HUDEP-2 (cell line): ENCODE measurements around the gene PSD2.

Experiments
- DNase-seq, 76 experiments: peaks; one replicate each; lab custom pipeline; 2025; ENCODE audit not compliant: unreplicated experiment in 76 of 76; lab: John Stamatoyannopoulos, UW

PSD2 gene

GRCh38 chr5:139852696-139853095 lies 57.1 kb downstream of the PSD2 start:
- no peak for DNase-seq

- DNase-seq, result no peak
Observed at GRCh38 chr5:139854029-139854605, 58.5 kb downstream of the PSD2 start.

- DNase-seq, result no peak
Observed at GRCh38 chr5:139854953-139855352, 59.3 kb downstream of the PSD2 start.

GRCh38 chr5:139855451-139855850 lies 59.8 kb downstream of the PSD2 start:
- DNase-seq, result no peak

- no peak for DNase-seq
Observed at GRCh38 chr5:139855946-139856540, 60.4 kb downstream of the PSD2 start.

GRCh38 chr5:139856714-139857113 lies 61.1 kb downstream of the PSD2 start:
- no peak for DNase-seq

GRCh38 chr5:139859013-139859412 lies 63.4 kb downstream of the PSD2 start:
- DNase-seq, result no peak

GRCh38 chr5:139861021-139861888 lies 65.6 kb downstream of the PSD2 start:
- no peak for DNase-seq

GRCh38 chr5:139861889-139862207 lies 66.2 kb downstream of the PSD2 start:
- DNase-seq, result no peak

GRCh38 chr5:139862313-139862712 lies 66.7 kb downstream of the PSD2 start:
- no peak for DNase-seq

GRCh38 chr5:139862803-139863202 lies 67.2 kb downstream of the PSD2 start:
- no peak for DNase-seq

GRCh38 chr5:139863361-139863760 lies 67.8 kb downstream of the PSD2 start:
- no peak for DNase-seq

- DNase-seq, result peak in 33 of 76 experiments; percentile 4 to 51 (median 23)
Observed at GRCh38 chr5:139863855-139864558, 68.4 kb downstream of the PSD2 start.

- peak in 1 of 76 experiments; percentile 4 for DNase-seq
Observed at GRCh38 chr5:139864716-139865483, 69.3 kb downstream of the PSD2 start.

- DNase-seq, result no peak
Observed at GRCh38 chr5:139867109-139867508, 71.5 kb downstream of the PSD2 start.

- no peak for DNase-seq
Observed at GRCh38 chr5:139867581-139867980, 72.0 kb downstream of the PSD2 start.

GRCh38 chr5:139869042-139869790 lies 73.6 kb downstream of the PSD2 start:
- no peak for DNase-seq

- no peak for DNase-seq
Observed at GRCh38 chr5:139870677-139871076, 75.1 kb downstream of the PSD2 start.

- no peak for DNase-seq
Observed at GRCh38 chr5:139871614-139872013, 76.0 kb downstream of the PSD2 start.
